GM18505 (cell line): ENCODE measurements around the gene FLRT1.

Source experiments
- ATAC-seq: cut with Tn5 transposase; IDR thresholded peaks from one replicate; pipeline ENCODE4 v1.9.1; 2021; ENCODE audit not compliant: unreplicated experiment
- POLR2A ChIP-seq: IDR thresholded peaks from 4 replicates; pipeline ENCODE4 v1.6.1; 2011; ENCODE audit warnings: borderline replicate concordance; ENCODE audit not compliant: insufficient read depth, insufficient read length; ENCODE audit errors: extremely low read depth

Gene FLRT1

GRCh38 chr11:64035576-64035975 is at the start of gene FLRT1:
FLRT1 (plus strand) TSS chr11:64035931; CDS start chr11:64116268, 80,337 bp downstream.
- no peak for TF ChIP-seq POLR2A
- ATAC-seq = no peak

- peak; percentile 75 for ATAC-seq
- peak; percentile 86 for TF ChIP-seq POLR2A
These were observed 49.4 kb upstream of the FLRT1 start, which contains the start of gene OTUB1 for GRCh38 chr11:63986156-63986931. OTUB1 (plus strand) TSS chr11:63986438; CDS start chr11:63986457, 19 bp downstream.

- no peak for ATAC-seq
- no peak for TF ChIP-seq POLR2A
These were observed 48.7 kb upstream of the FLRT1 start for GRCh38 chr11:63986932-63987513.

GRCh38 chr11:63991558-63991957 is 44.2 kb upstream of the FLRT1 start:
- TF ChIP-seq POLR2A = no peak
- ATAC-seq = no peak

GRCh38 chr11:63993100-63993499 is 42.6 kb upstream of the FLRT1 start:
- TF ChIP-seq POLR2A = no peak
- ATAC-seq = no peak

GRCh38 chr11:63993993-63994392 is 41.7 kb upstream of the FLRT1 start:
- TF ChIP-seq POLR2A = no peak
- no peak for ATAC-seq

- ATAC-seq = no peak
- no peak for TF ChIP-seq POLR2A
These were observed 39.2 kb upstream of the FLRT1 start for GRCh38 chr11:63996512-63996911.

- no peak for TF ChIP-seq POLR2A
- ATAC-seq = no peak
These were observed 38.5 kb upstream of the FLRT1 start for GRCh38 chr11:63997104-63997700.

- ATAC-seq = no peak
- no peak for TF ChIP-seq POLR2A
These were observed 37.9 kb upstream of the FLRT1 start for GRCh38 chr11:63997801-63998337.

GRCh38 chr11:63998558-63999348 is 37.0 kb upstream of the FLRT1 start:
- ATAC-seq = no peak
- no peak for TF ChIP-seq POLR2A

GRCh38 chr11:63999349-64000025 is 36.2 kb upstream of the FLRT1 start:
- TF ChIP-seq POLR2A = no peak
- no peak for ATAC-seq

GRCh38 chr11:64000026-64000739 is 35.5 kb upstream of the FLRT1 start:
- ATAC-seq = no peak
- TF ChIP-seq POLR2A = no peak

- TF ChIP-seq POLR2A = no peak
- ATAC-seq = no peak
These were observed 34.8 kb upstream of the FLRT1 start for GRCh38 chr11:64000740-64001483.
